CD4-positive, alpha-beta T cell treated with Interleukin-6 for 4 hours (primary cell): ENCODE results near the gene KRT31.
"Not testable (repeated sequence)": the region's sequence is repeated elsewhere in the genome, so short reads cannot be mapped to it uniquely, and the experiment has no call there.

Source experiments
- DNase-seq: peaks from one replicate; pipeline ENCODE4 v3.0.0-alpha.2; 2020; ENCODE audit warnings: mixed read lengths

KRT31 gene

DNA sequence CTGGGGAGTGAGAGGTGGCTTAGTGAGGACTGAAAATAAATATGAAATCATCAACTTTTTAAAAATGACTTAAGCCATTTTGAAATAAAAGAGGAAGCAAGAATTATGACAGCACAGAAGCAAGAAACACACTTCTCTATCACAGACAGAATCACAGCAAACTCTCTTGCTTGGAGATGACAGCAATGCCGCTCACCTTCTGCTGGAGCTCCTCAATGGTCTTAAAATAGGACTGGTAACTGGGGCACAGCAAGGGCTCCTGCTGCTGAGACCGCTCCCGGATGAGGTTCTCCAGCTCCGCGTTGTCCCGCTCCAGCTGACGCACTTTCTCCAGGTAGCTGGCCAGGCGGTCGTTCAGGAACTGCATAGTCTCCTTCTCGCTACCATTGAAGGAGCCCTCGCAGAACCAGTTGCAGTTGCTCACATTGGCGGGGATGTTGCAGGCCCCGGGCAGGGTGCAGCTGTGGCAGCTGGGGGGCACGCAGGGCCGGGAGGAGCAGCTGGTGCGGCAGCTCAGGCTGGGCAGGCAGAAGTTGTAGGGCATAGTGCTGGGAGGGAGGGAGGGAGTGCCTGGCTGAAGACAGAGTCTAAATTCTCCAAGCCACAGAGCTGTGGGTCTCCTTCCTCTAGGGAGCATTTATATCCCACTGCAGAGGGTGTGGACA lies at the start of gene KRT31:
KRT31 (minus strand) TSS at position 613 of the 665 bp plus-strand sequence; CDS start at position 544, 69 bp downstream.
- DNase-seq = no peak

DNA sequence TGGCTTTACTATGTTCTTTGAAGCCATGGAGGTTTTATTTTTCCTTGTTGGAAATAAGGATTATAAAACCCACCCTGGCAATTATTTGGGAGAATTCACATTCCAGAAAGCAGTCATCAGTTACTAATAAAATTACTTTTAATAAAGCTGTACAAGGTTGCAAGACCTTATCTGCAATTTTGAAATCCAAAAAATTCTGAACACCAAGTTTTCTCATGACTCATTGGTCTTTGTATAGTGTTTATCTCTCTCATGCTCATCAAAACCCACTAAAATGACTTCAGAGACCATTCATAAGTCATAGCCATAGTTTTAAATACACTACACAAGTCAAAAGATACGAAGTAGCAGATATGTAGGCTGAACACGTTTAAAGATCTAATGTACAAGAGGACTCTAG lies 49.4 kb upstream of the KRT31 start:
- DNase-seq = no peak

GRCh38 chr17:41444640-41445039 lies 47.2 kb upstream of the KRT31 start:
- no peak for DNase-seq

DNA sequence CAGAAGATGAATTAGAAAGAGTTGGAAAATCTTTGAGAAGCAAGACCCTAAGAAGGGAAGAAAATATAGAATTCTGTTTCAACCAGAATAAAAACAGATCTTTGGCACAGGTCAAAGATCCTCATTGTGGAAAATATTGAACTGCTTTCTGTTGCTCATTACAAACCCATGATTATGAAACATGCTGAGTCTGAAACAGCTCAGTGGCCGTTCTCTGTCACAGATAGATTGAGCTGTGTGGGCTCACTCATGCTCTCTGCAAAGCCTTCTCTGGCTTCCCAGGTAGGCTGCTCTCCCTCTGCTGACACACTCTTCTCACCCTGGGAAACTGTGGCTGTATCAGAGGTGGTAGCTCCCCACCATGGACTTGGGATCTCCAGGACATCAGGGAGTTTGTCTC lies 46.8 kb upstream of the KRT31 start:
- no peak for DNase-seq

DNA sequence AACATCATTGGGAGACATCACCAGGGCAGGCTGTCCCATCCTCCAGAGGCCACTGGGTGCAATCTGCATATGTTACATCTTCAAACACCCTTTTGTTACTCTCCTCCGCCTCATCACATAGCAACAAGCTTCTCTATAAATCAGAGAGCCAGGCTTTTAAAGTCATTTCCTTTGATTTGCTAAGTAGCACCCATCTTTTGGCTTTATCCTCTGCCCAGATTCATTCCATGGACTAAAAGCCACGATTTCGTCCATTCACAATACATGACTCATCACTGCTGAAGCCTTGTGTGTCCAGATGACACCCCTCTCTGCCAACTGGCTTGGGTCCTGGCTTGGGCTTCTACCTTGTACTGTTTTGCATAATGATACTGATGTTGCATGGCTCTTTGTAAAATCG lies 45.3 kb upstream of the KRT31 start:
- DNase-seq = no peak

DNA sequence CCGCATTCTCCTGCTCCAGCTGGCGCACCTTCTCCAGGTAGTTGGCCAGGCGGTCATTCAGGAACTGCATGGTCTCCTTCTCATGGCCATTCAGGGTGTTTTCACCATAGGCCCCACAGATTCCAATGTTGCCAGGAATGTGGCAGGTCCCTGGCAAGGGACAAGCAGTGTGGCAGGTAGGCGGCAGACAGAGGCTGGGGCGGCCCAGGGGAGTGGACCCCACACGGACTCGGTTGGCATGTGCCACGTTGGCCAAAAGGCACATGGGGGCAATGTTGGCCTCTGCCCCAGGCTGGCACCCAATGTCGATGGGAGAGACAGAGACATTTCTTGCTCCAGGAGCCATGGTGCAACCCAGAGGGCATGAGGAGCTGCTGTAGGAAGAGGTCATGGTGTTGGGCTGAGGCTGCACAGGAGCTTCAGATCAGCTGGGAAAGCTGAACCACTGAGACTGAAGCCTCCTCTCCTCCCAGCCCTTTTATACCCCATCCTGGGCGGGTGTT lies 43.2 kb upstream of the KRT31 start, which contains the start of gene KRT38:
KRT38 (minus strand) TSS at position 453 of the 503 bp plus-strand sequence; CDS start at position 391, 62 bp downstream.
- DNase-seq = no peak

DNA sequence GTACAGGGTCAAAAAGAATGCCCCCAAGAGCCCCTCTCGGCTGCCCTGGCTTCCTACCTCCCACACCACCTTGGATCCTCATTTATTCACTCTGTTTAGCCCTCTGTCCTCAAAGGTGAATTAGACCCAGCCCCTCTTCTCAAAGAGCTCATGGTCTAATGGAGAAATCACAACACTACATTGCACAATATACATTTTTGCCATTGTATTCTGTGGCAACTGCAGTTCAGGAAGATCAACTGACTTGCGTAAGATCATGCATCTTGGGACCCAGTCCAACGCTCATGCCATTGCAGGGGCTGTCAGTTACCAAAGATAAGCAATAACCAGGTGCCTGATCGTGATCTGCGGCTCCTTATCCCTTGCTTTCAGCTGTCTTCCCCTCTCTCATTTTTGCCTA lies 42.0 kb upstream of the KRT31 start:
- DNase-seq = no peak

DNA sequence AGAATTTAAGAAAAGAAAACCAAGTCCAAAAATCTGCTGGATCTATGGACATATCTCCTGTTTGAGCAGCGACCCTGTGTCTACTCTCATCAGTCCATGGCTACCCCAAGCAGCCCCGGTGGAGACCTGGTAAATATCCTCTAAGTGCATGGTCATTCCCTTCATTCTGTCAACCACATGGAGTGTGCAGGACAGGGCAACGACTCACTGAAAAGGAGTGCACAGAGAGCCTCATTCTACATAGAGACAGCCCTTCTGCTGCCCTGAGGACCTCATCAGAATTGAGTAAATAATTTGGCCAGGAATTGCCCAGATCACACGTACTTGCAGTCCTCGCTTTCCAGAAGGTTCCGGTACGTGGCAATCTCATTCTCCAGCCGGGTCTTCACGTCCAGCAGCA lies 40.4 kb upstream of the KRT31 start:
- no peak for DNase-seq

DNA sequence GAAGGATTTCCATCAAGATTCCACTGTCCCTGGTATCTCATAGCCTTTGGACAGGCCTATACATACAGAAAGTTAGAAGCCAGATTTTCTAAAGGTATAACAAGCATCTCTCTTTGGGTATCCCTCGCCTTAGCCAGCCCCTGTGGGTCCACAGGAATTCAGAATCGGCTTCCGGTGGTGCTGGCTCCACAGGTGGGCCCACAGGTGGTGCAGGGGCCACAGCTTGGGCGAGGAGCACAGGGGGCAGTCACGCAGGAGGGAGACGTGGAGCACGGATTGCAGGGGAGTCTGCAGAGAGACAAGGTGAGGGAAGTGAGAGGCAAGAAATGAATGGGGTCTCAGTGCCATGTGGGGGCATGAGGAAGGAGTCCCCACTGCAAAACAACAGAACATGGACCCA lies 39.8 kb upstream of the KRT31 start:
- DNase-seq = no peak

DNA sequence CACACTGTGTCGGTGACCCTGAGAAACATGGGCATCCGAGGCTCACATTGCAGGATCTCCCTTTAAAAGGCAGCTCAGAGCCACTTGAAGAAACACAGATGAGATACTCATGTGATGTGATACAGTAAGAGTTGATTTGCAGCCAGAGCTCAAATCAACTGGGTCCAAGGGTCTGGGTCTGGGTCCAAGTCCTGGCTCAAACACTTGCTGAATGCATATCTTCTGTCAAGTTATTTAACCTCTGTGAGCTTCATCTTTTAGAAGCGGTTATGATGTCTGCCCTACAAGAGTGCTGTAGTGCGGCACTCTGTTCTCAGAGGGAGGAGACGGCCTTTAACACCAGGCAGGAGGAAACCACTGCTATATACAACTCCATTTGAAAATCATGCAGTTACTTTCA lies 37.0 kb upstream of the KRT31 start:
- no peak for DNase-seq

DNA sequence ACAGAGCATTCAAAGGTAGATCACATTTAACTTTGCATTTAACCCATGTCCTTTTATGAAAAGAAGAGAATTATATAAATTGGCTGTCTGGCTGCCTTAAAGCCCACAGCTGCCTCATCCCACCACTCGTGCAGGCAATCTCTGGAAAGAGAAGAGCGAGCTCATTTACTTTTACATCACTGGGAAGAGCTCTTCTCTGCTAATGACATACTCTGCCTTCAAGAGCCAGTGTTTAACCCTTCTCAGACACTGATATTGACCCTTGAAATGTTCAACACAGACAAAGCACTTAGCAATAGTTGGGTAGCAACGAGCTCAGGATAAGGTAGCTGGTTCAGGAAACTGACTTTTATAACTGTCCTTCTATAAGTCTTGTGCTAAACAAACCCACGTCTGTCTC lies 36.6 kb upstream of the KRT31 start:
- DNase-seq = no peak

- no peak for DNase-seq
Measured at GRCh38 chr17:41433586-41433985, 36.2 kb upstream of the KRT31 start.

GRCh38 chr17:41430376-41430775 lies 33.0 kb upstream of the KRT31 start:
- DNase-seq = not testable (repeated sequence)

DNA sequence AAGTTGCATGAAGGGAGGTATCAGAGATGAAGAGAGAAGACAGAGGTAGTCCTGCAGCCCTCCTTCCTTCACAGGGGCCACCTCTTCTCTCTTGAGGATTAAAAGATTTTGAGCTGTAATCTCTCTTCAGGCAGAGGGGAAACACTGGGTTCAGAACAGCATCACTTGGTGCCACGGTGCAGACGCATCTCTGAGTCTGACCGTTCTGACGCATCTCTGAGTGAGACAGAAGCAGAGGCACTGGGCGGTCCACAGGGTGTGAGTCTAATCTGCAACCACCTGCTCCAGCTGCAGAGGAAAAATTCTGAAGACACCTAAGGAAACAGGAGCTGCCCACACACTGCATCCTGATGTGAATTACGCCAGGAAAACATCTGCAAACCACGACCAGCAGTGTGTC lies 32.3 kb upstream of the KRT31 start:
- DNase-seq = no peak

DNA sequence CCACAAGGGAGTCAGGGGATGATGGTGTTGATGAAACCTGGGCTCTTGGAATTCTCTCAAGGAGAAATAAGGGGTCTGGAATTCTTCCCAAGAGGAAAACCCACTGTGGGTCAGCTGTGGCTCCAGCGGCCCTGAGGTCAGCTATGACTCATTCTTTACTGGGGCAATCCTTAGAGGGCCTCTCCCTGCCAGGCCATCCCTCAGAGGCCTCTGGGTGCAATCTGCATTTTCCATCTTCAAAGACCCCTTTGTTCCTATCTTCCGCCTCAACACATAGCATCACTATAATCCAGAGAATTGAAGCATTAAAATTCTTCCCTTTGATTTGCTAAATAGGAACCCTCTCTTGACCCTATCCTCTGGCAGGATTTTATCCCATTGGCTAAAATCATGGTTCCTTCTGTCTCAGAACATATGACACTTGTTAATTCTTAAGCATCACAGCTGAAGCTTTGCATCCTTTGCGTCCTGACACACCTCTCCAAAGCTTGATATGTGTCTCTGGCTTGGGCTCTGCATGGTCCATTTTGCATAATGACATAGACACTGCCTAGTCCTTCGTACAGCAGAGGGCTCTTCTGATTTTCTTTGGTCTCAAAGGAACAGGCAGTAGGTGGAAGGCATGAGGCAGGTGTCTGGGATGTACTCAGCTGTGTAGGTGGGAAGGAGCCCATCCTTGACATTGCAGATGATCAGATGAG lies 31.3 kb upstream of the KRT31 start:
- DNase-seq = no peak

GRCh38 chr17:41424111-41424635 lies 26.8 kb upstream of the KRT31 start, which contains the start of gene KRT37:
TSS of gene KRT37 (minus strand) at chr17:41424585. CDS start at chr17:41424523, 62 bp downstream.
- DNase-seq = no peak

GRCh38 chr17:41422586-41422985 lies 25.2 kb upstream of the KRT31 start:
- DNase-seq = not testable (repeated sequence)

- DNase-seq = no peak
Measured at GRCh38 chr17:41421617-41422016, 24.2 kb upstream of the KRT31 start.

GRCh38 chr17:41421116-41421515 lies 23.7 kb upstream of the KRT31 start:
- no peak for DNase-seq

GRCh38 chr17:41420134-41420533 lies 22.7 kb upstream of the KRT31 start:
- DNase-seq = no peak

- no peak for DNase-seq
Measured at GRCh38 chr17:41419716-41420115, 22.3 kb upstream of the KRT31 start.

DNA sequence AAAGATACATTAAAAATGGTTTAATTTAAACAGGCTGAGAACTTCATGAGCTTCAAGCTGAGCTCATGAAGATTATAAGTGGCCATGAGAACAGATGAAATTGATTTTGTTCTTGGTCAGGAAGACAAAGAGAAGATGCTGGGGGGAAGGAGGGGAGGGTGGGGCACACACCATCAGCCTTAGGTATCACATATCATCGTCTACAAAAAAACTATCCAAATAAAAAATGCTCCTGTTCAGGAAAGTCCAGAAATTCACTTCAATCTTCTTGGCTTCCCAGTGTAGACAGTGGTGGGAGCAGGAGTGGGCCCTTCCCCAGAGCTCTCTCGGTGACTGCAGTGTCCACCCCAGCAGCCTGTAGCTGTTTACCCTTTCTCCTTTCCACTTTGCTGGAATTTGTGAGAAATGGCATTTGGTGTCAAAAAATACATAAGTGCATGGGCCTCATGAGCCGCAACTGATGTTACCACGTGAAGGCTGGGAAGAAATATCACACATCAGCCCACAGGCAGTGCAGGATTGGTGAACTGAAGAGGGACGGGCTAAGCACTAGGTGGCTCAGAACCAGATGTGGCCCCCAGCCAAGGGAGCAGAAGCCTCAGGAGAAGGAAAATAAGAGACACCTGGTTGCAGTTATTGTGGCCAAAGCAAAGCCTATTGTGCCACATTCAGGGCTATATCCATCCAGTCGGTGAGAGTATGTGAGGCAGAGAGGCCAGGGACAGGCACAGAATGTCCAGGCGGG lies 20.9 kb upstream of the KRT31 start:
- DNase-seq = no peak

DNA sequence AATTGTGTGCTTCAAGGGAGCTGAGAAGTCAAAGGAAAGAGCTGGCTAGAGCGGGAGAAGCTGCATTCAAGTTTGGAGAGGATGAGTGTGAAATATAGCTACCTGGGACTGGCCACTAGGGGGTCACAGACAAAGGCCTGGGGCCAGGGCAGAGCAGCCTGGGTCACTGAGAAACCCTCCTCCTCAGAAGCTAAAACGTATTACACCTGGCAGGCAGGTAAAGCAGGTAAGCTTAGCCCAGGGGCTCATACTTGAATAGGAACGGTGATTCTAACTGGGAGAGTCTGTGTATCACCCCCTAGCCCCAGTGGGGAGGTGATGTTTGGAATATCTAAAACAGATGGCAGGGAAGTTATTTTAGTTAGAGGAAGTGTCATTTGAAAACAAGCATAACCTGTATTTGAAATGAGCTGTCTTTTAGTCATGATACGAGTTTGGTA lies 20.2 kb upstream of the KRT31 start:
- DNase-seq = no peak
